K562 (cell line): ENCODE results near the gene CAMK1D. TPM values are rescaled to one million over a fixed set of nuclear protein-coding genes. Genes with fewer than 3 reads are reported as not detected.

Experiments used
- ELF4 ChIP-seq: fragments of 450-650 bp; formaldehyde crosslinking; IDR thresholded peaks from 2 replicates; pipeline ENCODE4 v1.4.0; 2022; ENCODE audit warnings: missing genetic modification characterization
- HEY1 ChIP-seq: fragments of 250-450 bp; sonication (Bioruptor Pico); IDR thresholded peaks from 2 replicates; pipeline ENCODE4 v1.5.0; 2020; ENCODE audit warnings: mild to moderate bottlenecking, moderate library complexity, borderline replicate concordance
- KLF1 ChIP-seq: fragments of 450-650 bp; IDR thresholded peaks from 2 replicates; pipeline ENCODE4 v1.6.1; 2016; ENCODE audit warnings: missing genetic modification characterization, missing compliant biosample characterization
- KLF10 ChIP-seq: fragments of 250-450 bp; sonication (Bioruptor Pico); IDR thresholded peaks from 2 replicates; pipeline ENCODE4 v1.6.1; 2021; ENCODE audit warnings: matching md5 sums
- POLR3G ChIP-seq: IDR thresholded peaks from 2 replicates; pipeline ENCODE4 v1.6.1; 2011; ENCODE audit not compliant: insufficient read length, insufficient replicate concordance; ENCODE audit errors: extremely low read depth
- TAF7 ChIP-seq: fragments of 450-650 bp; IDR thresholded peaks from 2 replicates; pipeline ENCODE4 v1.6.1; 2016; ENCODE audit warnings: missing genetic modification characterization, missing compliant biosample characterization
- ZNF444 ChIP-seq: fragments of 250-450 bp; sonication (Bioruptor Pico); IDR thresholded peaks from 2 replicates; pipeline ENCODE4 v1.4.0; 2020; ENCODE audit warnings: mild to moderate bottlenecking, moderate library complexity
- ZNF583 ChIP-seq: fragments of 250-450 bp; sonication (Bioruptor Pico); IDR thresholded peaks from 2 replicates; pipeline ENCODE4 v1.4.0; 2020
- ZNF586 ChIP-seq: fragments of 450-650 bp; formaldehyde crosslinking; conservative IDR thresholded peaks from 2 replicates; pipeline ENCODE4 v1.4.0; 2020; ENCODE audit warnings: mild to moderate bottlenecking, moderate library complexity
- ZNF589 ChIP-seq: fragments of 200-800 bp; sonication (Bioruptor generic); IDR thresholded peaks from 2 replicates; pipeline ENCODE4 v1.6.1; 2016; ENCODE audit warnings: low read depth, missing genetic modification characterization, missing compliant biosample characterization
- polyA plus RNA-seq, 8 experiments: library from polyadenylated mRNA; depleted of rRNA in 4 of 8; stranded (reverse) in 5 of 8; unstranded in 3 of 8; fragments of >200 nt; fragmentation: Nextera tagmentation in 2 of 8; fragmentation: Illumina TruSeq in 1 of 8; extraction: Ambion mirVana in 2 of 8; extraction: Trizol in 1 of 8; gene quantifications; 2 replicates each; pipeline versions ENCODE4 v1.2.1 to v1.2.3, GENCODE V29; 2011 to 2014; ENCODE audit warnings: inconsistent platforms in 1 of 8, missing spikeins in 1 of 8
- total RNA-seq, 7 experiments: library from RNA; depleted of rRNA in 6 of 7; stranded (reverse); fragments of >200 nt in 6 of 7; fragmentation: Illumina TruSeq in 2 of 7; extraction: Trizol in 2 of 7; gene quantifications; 2 replicates each; pipeline versions ENCODE4 v1.2.1 to v1.2.3, GENCODE V29; 2011 to 2021; ENCODE audit warnings: low replicate concordance in 1 of 7
- TF ChIP-seq, protein P1 (sequence below): fragments of 200-600 bp; sonication (generic); IDR thresholded peaks from one replicate; pipeline ENCODE4 v1.6.1; 2012; ENCODE audit warnings: mild to moderate bottlenecking, low read depth, low read length, inconsistent platforms
- TF ChIP-seq, protein P2 (sequence below): fragments of 150-350 bp; IDR thresholded peaks from 2 replicates; pipeline ENCODE4 v1.6.1; 2014; ENCODE audit warnings: low read depth, mild to moderate bottlenecking, low read length, borderline replicate concordance

The CAMK1D gene
- total and polyA plus RNA-seq, 9 of the 15 experiments (the other 6 are each of a cell fraction or from before 2014, with no cell fraction given), result 0.12 to 0.24 (median 0.20) TPM; not detected in 5

DNA sequence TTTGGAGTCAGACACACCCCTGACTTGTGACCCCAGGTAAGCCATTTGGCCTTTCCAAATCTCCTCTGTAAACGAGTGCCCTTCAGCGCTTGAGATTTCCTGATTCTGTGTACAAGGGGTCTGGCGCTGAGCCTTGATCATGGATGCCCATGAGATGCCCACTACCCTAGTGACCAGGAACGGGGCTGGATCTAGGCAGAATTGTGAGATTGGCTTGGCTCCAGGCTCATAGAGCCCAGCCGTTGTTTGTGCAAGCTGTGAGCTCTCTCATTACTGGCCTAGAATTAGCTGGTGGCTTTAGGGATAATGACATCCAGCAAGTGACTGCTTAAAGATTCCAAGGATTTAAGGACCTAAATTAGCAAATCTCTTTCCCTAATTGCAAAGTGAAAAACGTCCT lies 84.9 kb downstream of the CAMK1D start (continued):
- TF ChIP-seq, protein P1, sequence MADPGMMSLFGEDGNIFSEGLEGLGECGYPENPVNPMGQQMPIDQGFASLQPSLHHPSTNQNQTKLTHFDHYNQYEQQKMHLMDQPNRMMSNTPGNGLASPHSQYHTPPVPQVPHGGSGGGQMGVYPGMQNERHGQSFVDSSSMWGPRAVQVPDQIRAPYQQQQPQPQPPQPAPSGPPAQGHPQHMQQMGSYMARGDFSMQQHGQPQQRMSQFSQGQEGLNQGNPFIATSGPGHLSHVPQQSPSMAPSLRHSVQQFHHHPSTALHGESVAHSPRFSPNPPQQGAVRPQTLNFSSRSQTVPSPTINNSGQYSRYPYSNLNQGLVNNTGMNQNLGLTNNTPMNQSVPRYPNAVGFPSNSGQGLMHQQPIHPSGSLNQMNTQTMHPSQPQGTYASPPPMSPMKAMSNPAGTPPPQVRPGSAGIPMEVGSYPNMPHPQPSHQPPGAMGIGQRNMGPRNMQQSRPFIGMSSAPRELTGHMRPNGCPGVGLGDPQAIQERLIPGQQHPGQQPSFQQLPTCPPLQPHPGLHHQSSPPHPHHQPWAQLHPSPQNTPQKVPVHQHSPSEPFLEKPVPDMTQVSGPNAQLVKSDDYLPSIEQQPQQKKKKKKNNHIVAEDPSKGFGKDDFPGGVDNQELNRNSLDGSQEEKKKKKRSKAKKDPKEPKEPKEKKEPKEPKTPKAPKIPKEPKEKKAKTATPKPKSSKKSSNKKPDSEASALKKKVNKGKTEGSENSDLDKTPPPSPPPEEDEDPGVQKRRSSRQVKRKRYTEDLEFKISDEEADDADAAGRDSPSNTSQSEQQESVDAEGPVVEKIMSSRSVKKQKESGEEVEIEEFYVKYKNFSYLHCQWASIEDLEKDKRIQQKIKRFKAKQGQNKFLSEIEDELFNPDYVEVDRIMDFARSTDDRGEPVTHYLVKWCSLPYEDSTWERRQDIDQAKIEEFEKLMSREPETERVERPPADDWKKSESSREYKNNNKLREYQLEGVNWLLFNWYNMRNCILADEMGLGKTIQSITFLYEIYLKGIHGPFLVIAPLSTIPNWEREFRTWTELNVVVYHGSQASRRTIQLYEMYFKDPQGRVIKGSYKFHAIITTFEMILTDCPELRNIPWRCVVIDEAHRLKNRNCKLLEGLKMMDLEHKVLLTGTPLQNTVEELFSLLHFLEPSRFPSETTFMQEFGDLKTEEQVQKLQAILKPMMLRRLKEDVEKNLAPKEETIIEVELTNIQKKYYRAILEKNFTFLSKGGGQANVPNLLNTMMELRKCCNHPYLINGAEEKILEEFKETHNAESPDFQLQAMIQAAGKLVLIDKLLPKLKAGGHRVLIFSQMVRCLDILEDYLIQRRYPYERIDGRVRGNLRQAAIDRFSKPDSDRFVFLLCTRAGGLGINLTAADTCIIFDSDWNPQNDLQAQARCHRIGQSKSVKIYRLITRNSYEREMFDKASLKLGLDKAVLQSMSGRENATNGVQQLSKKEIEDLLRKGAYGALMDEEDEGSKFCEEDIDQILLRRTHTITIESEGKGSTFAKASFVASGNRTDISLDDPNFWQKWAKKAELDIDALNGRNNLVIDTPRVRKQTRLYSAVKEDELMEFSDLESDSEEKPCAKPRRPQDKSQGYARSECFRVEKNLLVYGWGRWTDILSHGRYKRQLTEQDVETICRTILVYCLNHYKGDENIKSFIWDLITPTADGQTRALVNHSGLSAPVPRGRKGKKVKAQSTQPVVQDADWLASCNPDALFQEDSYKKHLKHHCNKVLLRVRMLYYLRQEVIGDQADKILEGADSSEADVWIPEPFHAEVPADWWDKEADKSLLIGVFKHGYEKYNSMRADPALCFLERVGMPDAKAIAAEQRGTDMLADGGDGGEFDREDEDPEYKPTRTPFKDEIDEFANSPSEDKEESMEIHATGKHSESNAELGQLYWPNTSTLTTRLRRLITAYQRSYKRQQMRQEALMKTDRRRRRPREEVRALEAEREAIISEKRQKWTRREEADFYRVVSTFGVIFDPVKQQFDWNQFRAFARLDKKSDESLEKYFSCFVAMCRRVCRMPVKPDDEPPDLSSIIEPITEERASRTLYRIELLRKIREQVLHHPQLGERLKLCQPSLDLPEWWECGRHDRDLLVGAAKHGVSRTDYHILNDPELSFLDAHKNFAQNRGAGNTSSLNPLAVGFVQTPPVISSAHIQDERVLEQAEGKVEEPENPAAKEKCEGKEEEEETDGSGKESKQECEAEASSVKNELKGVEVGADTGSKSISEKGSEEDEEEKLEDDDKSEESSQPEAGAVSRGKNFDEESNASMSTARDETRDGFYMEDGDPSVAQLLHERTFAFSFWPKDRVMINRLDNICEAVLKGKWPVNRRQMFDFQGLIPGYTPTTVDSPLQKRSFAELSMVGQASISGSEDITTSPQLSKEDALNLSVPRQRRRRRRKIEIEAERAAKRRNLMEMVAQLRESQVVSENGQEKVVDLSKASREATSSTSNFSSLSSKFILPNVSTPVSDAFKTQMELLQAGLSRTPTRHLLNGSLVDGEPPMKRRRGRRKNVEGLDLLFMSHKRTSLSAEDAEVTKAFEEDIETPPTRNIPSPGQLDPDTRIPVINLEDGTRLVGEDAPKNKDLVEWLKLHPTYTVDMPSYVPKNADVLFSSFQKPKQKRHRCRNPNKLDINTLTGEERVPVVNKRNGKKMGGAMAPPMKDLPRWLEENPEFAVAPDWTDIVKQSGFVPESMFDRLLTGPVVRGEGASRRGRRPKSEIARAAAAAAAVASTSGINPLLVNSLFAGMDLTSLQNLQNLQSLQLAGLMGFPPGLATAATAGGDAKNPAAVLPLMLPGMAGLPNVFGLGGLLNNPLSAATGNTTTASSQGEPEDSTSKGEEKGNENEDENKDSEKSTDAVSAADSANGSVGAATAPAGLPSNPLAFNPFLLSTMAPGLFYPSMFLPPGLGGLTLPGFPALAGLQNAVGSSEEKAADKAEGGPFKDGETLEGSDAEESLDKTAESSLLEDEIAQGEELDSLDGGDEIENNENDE, result no peak
- TF ChIP-seq ZNF586 (CRISPR knock-in tag), result no peak
- no peak for TF ChIP-seq KLF10 (CRISPR knock-in tag)
- no peak for TF ChIP-seq ZNF444 (CRISPR knock-in tag)
- TF ChIP-seq ZNF583, result no peak
- no peak for TF ChIP-seq HEY1 (CRISPR knock-in tag)
- no peak for TF ChIP-seq TAF7 (tag)
- TF ChIP-seq POLR3G, result no peak
- TF ChIP-seq, protein P2, sequence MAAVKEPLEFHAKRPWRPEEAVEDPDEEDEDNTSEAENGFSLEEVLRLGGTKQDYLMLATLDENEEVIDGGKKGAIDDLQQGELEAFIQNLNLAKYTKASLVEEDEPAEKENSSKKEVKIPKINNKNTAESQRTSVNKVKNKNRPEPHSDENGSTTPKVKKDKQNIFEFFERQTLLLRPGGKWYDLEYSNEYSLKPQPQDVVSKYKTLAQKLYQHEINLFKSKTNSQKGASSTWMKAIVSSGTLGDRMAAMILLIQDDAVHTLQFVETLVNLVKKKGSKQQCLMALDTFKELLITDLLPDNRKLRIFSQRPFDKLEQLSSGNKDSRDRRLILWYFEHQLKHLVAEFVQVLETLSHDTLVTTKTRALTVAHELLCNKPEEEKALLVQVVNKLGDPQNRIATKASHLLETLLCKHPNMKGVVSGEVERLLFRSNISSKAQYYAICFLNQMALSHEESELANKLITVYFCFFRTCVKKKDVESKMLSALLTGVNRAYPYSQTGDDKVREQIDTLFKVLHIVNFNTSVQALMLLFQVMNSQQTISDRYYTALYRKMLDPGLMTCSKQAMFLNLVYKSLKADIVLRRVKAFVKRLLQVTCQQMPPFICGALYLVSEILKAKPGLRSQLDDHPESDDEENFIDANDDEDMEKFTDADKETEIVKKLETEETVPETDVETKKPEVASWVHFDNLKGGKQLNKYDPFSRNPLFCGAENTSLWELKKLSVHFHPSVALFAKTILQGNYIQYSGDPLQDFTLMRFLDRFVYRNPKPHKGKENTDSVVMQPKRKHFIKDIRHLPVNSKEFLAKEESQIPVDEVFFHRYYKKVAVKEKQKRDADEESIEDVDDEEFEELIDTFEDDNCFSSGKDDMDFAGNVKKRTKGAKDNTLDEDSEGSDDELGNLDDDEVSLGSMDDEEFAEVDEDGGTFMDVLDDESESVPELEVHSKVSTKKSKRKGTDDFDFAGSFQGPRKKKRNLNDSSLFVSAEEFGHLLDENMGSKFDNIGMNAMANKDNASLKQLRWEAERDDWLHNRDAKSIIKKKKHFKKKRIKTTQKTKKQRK, result no peak
- TF ChIP-seq KLF1 (tag), result no peak
- TF ChIP-seq ZNF589 (CRISPR knock-in tag), result no peak
- no peak for TF ChIP-seq ELF4 (CRISPR knock-in tag)
- TF ChIP-seq, all 486 proteins: peak for 0
